ENCODE data around the gene CDK11B. TPM values are rescaled to one million over a fixed set of nuclear protein-coding genes. Genes with fewer than 3 reads are reported as not detected.
A peak's percentile ranks its signal among the peaks of the same experiment; 100 is the strongest.

CDK11B gene
- total and polyA plus RNA-seq, 7 experiments from 2014 or later: 11.8 to 45.4 (median 33.9) TPM

GRCh38 chr1:1606232-1606631 lies 52.6 kb downstream of the CDK11B start:
- Mint-ChIP-seq H3K9me3 (no peaks in the 10 kb centered on the region), H3K4me3 (no peak overlapping the region), H3K27ac (peak overlapping the region in 2 of 9 donors; percentile 92 to 98), H3K36me3 (no peaks in the 10 kb centered on the region), H3K4me1 (peaks cover 8 to 20% (median 14%) of the 10 kb centered on the region in 7 donors), H3K27me3 (no peaks in the 10 kb centered on the region)
- Histone ChIP-seq H3K36me3 (ENCODE audit: control insufficient read depth in 2 of 3, insufficient read depth in 3 of 3, low read length in 3 of 3) (no peaks in the 10 kb centered on the region), H3K27me3 (ENCODE audit: control insufficient read depth in 2 of 2, insufficient read depth in 2 of 2, low read length in 2 of 2) (no peaks in the 10 kb centered on the region), H3K27ac (ENCODE audit: low read depth, low read length) (peak overlapping the region; percentile 74), H3K9me3 (ENCODE audit: control insufficient read depth in 2 of 3, low read length in 3 of 3) (no peaks in the 10 kb centered on the region), H3K4me3 (ENCODE audit: low read length) (no peak overlapping the region), H3K4me1 (ENCODE audit: control insufficient read depth in 2 of 2, insufficient read depth in 2 of 2, low read length in 2 of 2) (peaks cover 0 to 13% of the 10 kb centered on the region in 2 donors)
- ChIA-PET POLR2A (interaction anchor here (1.1 to 2.1 kb wide), 5 partner anchors 9 to 40 kb away, joined by 4 to 16 read pairs (median 5); partner anchors contain the start of gene MIB2), CTCF (no interaction called here)
- ATAC-seq (no peak), DNase-seq (peak in 1 of 9 donors; percentile 8)
- intact Hi-C loops (cut with micrococcal nuclease): no loop called here

DNA sequence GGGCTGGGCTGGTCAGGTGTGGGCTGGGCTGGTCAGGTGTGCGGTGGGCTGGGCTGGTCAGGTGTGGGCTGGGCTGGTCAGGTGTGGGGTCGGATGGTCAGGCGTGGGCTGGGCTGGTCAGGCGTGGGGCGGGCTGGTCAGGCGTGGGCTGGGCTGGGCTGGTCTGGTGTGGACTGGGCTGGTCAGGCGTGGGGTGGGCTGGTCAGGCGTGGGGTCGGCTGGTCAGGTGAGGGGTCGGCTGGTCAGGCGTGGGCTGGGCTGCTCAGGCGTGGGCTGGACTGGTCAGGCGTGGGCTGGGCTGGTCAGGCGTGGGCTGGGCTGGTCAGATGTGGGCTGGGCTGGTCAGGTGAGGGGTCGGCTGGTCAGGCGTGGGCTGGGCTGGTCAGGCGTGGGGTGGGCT lies 53.1 kb downstream of the CDK11B start:
- Histone ChIP-seq H3K4me3 (ENCODE audit: low read length) (no peak overlapping the region), H3K27ac (ENCODE audit: low read depth, low read length) (no peak overlapping the region), H3K36me3 (ENCODE audit: control insufficient read depth in 2 of 3, insufficient read depth in 3 of 3, low read length in 3 of 3) (no peaks in the 10 kb centered on the region), H3K9me3 (ENCODE audit: control insufficient read depth in 2 of 3, low read length in 3 of 3) (no peaks in the 10 kb centered on the region), H3K27me3 (ENCODE audit: control insufficient read depth in 2 of 2, insufficient read depth in 2 of 2, low read length in 2 of 2) (no peaks in the 10 kb centered on the region), H3K4me1 (ENCODE audit: control insufficient read depth in 2 of 2, insufficient read depth in 2 of 2, low read length in 2 of 2) (peaks cover 0 to 13% of the 10 kb centered on the region in 2 donors)
- ChIA-PET POLR2A (interaction anchor here (1.4 to 2.1 kb wide), 2 partner anchors 9 to 24 kb away, joined by 5 to 15 read pairs; no protein-coding TSS in a partner anchor), CTCF (no interaction called here)
- H3K27me3 Mint-ChIP-seq: peaks cover 0 to under 1% (median 0%) of the 10 kb centered on the region in 5 donors
- intact Hi-C loops (cut with micrococcal nuclease): no loop called here
- no peaks in the 10 kb centered on the region for H3K36me3 Mint-ChIP-seq
- H3K27ac Mint-ChIP-seq: no peak overlapping the region
- no peaks in the 10 kb centered on the region for H3K9me3 Mint-ChIP-seq
- H3K4me1 Mint-ChIP-seq: peaks cover 8 to 20% (median 13%) of the 10 kb centered on the region in 7 donors
- no peak for ATAC-seq
- peak in 1 of 9 donors; percentile 8 for DNase-seq
- no peak overlapping the region for H3K4me3 Mint-ChIP-seq

- H3K36me3 ChIP-seq (ENCODE audit: control insufficient read depth in 2 of 3, insufficient read depth in 3 of 3, low read length in 3 of 3): no peaks in the 10 kb centered on the region
- ATAC-seq: no peak
- peak in 2 of 9 donors; percentile 22 to 27 for DNase-seq
- H3K4me3 ChIP-seq (ENCODE audit: low read length): no peak overlapping the region
- Mint-ChIP-seq H3K4me1 (peaks cover 8 to 20% (median 13%) of the 10 kb centered on the region in 7 donors), H3K9me3 (no peaks in the 10 kb centered on the region), H3K4me3 (peak overlapping the region in 2 of 10 donors; percentile 23 to 53), H3K36me3 (no peaks in the 10 kb centered on the region), H3K27ac (peak overlapping the region in 7 of 9 donors; percentile 25 to 78 (median 62)), H3K27me3 (peaks cover 0 to 2% (median 0%) of the 10 kb centered on the region in 5 donors)
- H3K9me3 ChIP-seq (ENCODE audit: control insufficient read depth in 2 of 3, low read length in 3 of 3): no peaks in the 10 kb centered on the region
- no peaks in the 10 kb centered on the region for H3K27me3 ChIP-seq (ENCODE audit: control insufficient read depth in 2 of 2, insufficient read depth in 2 of 2, low read length in 2 of 2)
- ChIA-PET CTCF (no interaction called here), POLR2A (interaction anchor here (0.6 to 1.4 kb wide), 2 partner anchors 9 to 161 kb away, joined by 3 to 5 read pairs; no protein-coding TSS in a partner anchor)
- intact Hi-C loops (cut with micrococcal nuclease): no loop called here
- H3K27ac ChIP-seq (ENCODE audit: low read depth, low read length): no peak overlapping the region
- H3K4me1 ChIP-seq (ENCODE audit: control insufficient read depth in 2 of 2, insufficient read depth in 2 of 2, low read length in 2 of 2): peaks cover 0 to 13% of the 10 kb centered on the region in 2 donors
These were observed 53.7 kb downstream of the CDK11B start for GRCh38 chr1:1605034-1605591.

DNA sequence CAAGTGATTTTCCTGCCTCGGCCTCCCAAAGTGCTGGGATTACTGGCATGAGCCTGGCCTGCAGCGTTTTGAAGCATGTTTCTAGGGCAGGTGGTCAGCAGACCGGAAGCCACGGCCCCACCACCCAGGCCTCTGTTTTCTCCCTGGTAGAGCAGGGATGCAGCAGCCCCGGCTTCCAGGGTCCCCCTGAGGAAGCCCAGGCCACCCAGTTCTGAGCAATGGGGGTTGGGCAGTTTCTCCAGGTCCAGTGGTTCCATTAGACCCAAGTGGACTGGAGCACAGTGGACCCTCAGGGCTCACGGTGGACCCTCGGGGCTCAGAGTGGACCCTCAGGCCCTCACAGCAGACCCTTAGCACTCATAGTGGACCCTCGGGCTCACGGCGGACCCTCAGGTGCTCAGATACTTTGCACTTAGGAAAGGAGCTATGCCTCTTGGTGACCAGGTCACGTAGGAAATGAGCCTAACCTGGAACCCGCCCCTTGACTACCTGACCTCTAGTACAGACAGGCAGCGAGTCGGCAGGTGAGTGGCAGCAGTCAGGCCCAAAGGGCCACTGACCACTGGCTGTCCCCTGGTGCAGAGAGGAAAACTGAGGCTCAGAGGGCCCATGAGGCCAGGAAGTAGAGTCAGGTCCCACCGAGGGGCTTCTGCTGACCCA lies 54.3 kb downstream of the CDK11B start:
- H3K36me3 Mint-ChIP-seq: no peaks in the 10 kb centered on the region
- peak overlapping the region in 1 of 10 donors; percentile 53 for H3K4me3 Mint-ChIP-seq
- Histone ChIP-seq H3K4me1 (ENCODE audit: control insufficient read depth in 2 of 2, insufficient read depth in 2 of 2, low read length in 2 of 2) (peaks cover 0 to 13% of the 10 kb centered on the region in 2 donors), H3K4me3 (ENCODE audit: low read length) (no peak overlapping the region), H3K27ac (ENCODE audit: low read depth, low read length) (no peak overlapping the region), H3K36me3 (ENCODE audit: control insufficient read depth in 2 of 3, insufficient read depth in 3 of 3, low read length in 3 of 3) (no peaks in the 10 kb centered on the region), H3K9me3 (ENCODE audit: control insufficient read depth in 2 of 3, low read length in 3 of 3) (no peaks in the 10 kb centered on the region), H3K27me3 (ENCODE audit: control insufficient read depth in 2 of 2, insufficient read depth in 2 of 2, low read length in 2 of 2) (no peaks in the 10 kb centered on the region)
- ChIA-PET CTCF (no interaction called here), POLR2A (interaction anchor here (0.6 to 1.4 kb wide), 3 partner anchors 10 to 162 kb away, joined by 3 to 5 read pairs (median 3); no protein-coding TSS in a partner anchor)
- H3K4me1 Mint-ChIP-seq: peaks cover 8 to 20% (median 13%) of the 10 kb centered on the region in 7 donors
- DNase-seq: no peak
- peak overlapping the region in 5 of 9 donors; percentile 46 to 78 (median 62) for H3K27ac Mint-ChIP-seq
- ATAC-seq: no peak
- no peaks in the 10 kb centered on the region for H3K9me3 Mint-ChIP-seq
- peaks cover 0 to 2% (median 0%) of the 10 kb centered on the region in 5 donors for H3K27me3 Mint-ChIP-seq
- intact Hi-C loops (cut with micrococcal nuclease): no loop called here

DNA sequence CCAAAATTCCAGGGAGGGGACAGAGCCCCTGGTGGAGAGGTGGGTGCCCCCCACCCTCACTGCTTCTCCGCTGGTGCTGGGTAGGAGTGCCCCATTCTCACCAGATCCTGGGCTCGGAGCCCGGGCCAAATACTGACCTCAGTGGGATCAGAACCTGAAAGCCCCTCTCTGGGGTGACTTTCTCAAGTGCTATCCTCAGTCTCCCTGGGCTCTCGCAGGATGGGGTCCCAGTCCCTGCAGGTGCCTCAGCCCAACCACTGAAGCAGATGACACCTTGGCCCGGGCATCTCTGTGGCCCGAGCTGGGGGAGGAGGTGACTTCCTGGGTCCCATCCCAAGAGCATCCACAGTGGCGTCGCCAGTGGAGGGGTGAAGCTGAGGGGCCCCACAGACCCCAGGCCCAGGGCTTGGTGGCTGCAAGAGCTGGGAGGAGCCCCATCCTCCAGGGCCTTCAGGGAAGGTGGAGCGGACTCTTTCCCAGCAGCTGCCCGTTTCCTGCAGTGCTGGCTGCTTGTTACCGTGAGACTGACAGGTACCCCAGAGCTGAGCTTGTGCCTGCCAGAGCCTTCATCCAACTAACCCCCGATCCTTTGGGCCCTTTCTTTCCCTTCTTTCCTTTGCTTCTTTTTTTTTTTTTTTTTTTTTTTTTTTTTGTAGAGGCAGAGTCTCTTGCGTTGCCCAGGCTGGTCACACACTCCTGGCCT lies 55.0 kb downstream of the CDK11B start:
- no peak overlapping the region for H3K27ac Mint-ChIP-seq
- POLR2A ChIA-PET: interaction anchor here (1.0 to 2.9 kb wide), 3 partner anchors 10 to 26 kb away, joined by 3 to 25 read pairs (median 5); partner anchors contain the start of gene MIB2
- H3K36me3 Mint-ChIP-seq: no peaks in the 10 kb centered on the region
- Histone ChIP-seq H3K27me3 (ENCODE audit: control insufficient read depth in 2 of 2, insufficient read depth in 2 of 2, low read length in 2 of 2) (no peaks in the 10 kb centered on the region), H3K27ac (ENCODE audit: low read depth, low read length) (no peak overlapping the region), H3K36me3 (ENCODE audit: control insufficient read depth in 2 of 3, insufficient read depth in 3 of 3, low read length in 3 of 3) (no peaks in the 10 kb centered on the region), H3K4me1 (ENCODE audit: control insufficient read depth in 2 of 2, insufficient read depth in 2 of 2, low read length in 2 of 2) (peaks cover 0 to 13% of the 10 kb centered on the region in 2 donors), H3K9me3 (ENCODE audit: control insufficient read depth in 2 of 3, low read length in 3 of 3) (no peaks in the 10 kb centered on the region), H3K4me3 (ENCODE audit: low read length) (no peak overlapping the region)
- H3K4me1 Mint-ChIP-seq: peaks cover 8 to 22% (median 16%) of the 10 kb centered on the region in 7 donors
- CTCF ChIA-PET: no interaction called here
- H3K27me3 Mint-ChIP-seq: peaks cover 0 to 5% (median 0%) of the 10 kb centered on the region in 5 donors
- H3K4me3 Mint-ChIP-seq: no peak overlapping the region
- H3K9me3 Mint-ChIP-seq: no peaks in the 10 kb centered on the region
- no peak for DNase-seq
- ATAC-seq: no peak
- intact Hi-C loops (cut with micrococcal nuclease): no loop called here

DNA sequence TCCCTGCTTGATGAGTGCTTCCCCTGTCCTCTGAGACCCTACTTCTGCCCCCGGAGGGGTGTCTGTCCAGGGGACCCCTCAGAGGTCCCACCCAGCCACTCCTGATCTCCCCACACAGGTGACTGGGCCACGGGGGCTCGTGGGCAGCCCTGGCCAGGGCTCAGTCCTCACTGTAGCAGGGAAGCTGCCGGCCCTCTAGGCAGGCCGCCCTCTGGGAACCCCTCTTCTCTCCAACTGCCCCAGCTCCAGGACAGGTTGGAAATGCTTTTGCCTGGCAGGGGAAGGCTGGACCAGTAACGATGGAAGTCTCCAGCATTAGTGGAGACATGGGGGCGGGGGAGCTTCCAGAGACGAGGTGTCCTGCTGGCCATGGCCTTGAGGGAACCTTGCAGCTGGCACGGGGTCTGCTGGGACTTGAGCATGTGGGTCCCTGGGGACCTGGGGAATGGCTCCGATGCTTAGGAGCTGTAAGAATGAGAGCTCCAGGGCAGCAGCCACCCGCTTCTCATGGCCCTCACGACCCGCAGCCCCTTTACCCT lies 55.8 kb downstream of the CDK11B start:
- peaks cover 0 to 13% of the 10 kb centered on the region in 2 donors for H3K4me1 ChIP-seq (ENCODE audit: control insufficient read depth in 2 of 2, insufficient read depth in 2 of 2, low read length in 2 of 2)
- no peaks in the 10 kb centered on the region for H3K36me3 Mint-ChIP-seq
- H3K27me3 Mint-ChIP-seq: peaks cover 0 to 8% (median 0%) of the 10 kb centered on the region in 5 donors
- H3K4me3 ChIP-seq (ENCODE audit: low read length): no peak overlapping the region
- no peaks in the 10 kb centered on the region for H3K27me3 ChIP-seq (ENCODE audit: control insufficient read depth in 2 of 2, insufficient read depth in 2 of 2, low read length in 2 of 2)
- H3K27ac Mint-ChIP-seq: peak overlapping the region in 3 of 9 donors; percentile 36 to 65 (median 36)
- H3K9me3 Mint-ChIP-seq: no peaks in the 10 kb centered on the region
- peak overlapping the region in 1 of 10 donors; percentile 26 for H3K4me3 Mint-ChIP-seq
- H3K36me3 ChIP-seq (ENCODE audit: control insufficient read depth in 2 of 3, insufficient read depth in 3 of 3, low read length in 3 of 3): no peaks in the 10 kb centered on the region
- ATAC-seq (no peak), DNase-seq (no peak)
- intact Hi-C loops (cut with micrococcal nuclease): no loop called here
- H3K4me1 Mint-ChIP-seq: peaks cover 8 to 24% (median 18%) of the 10 kb centered on the region in 7 donors
- POLR2A ChIA-PET: interaction anchor here (1.0 to 2.9 kb wide), 2 partner anchors 11 to 26 kb away, joined by 3 to 25 read pairs; partner anchors contain the start of gene MIB2
- CTCF ChIA-PET: no interaction called here
- no peak overlapping the region for H3K27ac ChIP-seq (ENCODE audit: low read depth, low read length)
- no peaks in the 10 kb centered on the region for H3K9me3 ChIP-seq (ENCODE audit: control insufficient read depth in 2 of 3, low read length in 3 of 3)

Measured in naive thymus-derived CD4-positive, alpha-beta T cell (primary cell).